ENCODE data around the gene PPIL6. TPM values are rescaled to one million over a fixed set of nuclear protein-coding genes. Genes with fewer than 3 reads are reported as not detected.

Gene PPIL6
- polyA plus RNA-seq, 1 of the 3 experiments (the other 2 are of a cell fraction), result 1.1 TPM

DNA sequence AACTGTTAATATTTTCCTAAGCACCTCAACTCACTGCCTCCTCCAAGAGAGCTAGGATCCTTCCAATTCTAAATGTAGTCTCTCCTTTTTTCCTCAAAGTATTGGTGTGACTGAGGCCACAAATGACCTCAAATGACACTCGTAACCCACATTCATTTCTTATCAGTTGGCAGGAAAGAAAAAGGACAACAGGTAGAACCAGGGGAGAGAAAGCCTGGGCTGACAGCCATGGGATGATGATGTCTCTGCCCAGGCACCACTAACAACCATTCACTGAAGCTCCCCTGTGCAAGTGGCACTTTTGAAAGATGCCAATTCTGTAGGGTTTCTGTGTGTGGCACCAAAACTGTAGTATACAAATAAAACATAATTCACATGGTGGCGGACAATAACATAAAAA, 35.2 kb upstream of the PPIL6 start:
- WGBS (ENCODE audit: low lambda C conversion rate), result 97% methylated on average over 2 of the region's 2 CpGs
- Histone ChIP-seq H3K4me1 (ENCODE audit: control insufficient read depth in 1 of 2, insufficient read depth in 2 of 2, low read depth in 1 of 2, low read length in 1 of 2) (peaks cover 0 to 8% of the 10 kb centered on the region in 2 experiments; a peak in 3 of 4 replicates), H3K36me3 (replicated peaks in 1 of 2; ENCODE audit: control insufficient read depth in 1 of 2, insufficient read depth in 2 of 2, low read length in 1 of 2) (peaks cover 37 to 52% of the 10 kb centered on the region in 2 experiments), H3K27ac (ENCODE audit: low read depth in 2 of 2, low read length in 1 of 2) (no peak overlapping the region), H3K9me2 (no peaks in the 10 kb centered on the region), H3K4me3 (ENCODE audit: low read depth in 2 of 2, low read length in 1 of 2) (no peak overlapping the region), H3K79me2 (ENCODE audit: insufficient read depth) (peaks cover 45% of the 10 kb centered on the region), H3K9me3 (no peaks in the 10 kb centered on the region), H4K20me1 (ENCODE audit: insufficient read depth) (peaks cover 12% of the 10 kb centered on the region; the same call in 1 of the 2 replicates), H3K9ac (no peak overlapping the region), H3K4me2 (no peak overlapping the region), H3F3A (replicated peaks; ENCODE audit: insufficient read depth) (no peaks in the 10 kb centered on the region), H2AFZ (ENCODE audit: low read depth) (no peak overlapping the region), H3K27me3 (ENCODE audit: insufficient read depth) (no peaks in the 10 kb centered on the region)
- ChIA-PET CTCF (interaction anchor here (1.1 kb wide), 1 partner anchor 35 kb away, joined by 4 read pairs; the partner anchor contains the start of genes PPIL6 and SMPD2), POLR2A (no interaction called here)
- DNase-seq, result no peak
- TF ChIP-seq, protein P1, sequence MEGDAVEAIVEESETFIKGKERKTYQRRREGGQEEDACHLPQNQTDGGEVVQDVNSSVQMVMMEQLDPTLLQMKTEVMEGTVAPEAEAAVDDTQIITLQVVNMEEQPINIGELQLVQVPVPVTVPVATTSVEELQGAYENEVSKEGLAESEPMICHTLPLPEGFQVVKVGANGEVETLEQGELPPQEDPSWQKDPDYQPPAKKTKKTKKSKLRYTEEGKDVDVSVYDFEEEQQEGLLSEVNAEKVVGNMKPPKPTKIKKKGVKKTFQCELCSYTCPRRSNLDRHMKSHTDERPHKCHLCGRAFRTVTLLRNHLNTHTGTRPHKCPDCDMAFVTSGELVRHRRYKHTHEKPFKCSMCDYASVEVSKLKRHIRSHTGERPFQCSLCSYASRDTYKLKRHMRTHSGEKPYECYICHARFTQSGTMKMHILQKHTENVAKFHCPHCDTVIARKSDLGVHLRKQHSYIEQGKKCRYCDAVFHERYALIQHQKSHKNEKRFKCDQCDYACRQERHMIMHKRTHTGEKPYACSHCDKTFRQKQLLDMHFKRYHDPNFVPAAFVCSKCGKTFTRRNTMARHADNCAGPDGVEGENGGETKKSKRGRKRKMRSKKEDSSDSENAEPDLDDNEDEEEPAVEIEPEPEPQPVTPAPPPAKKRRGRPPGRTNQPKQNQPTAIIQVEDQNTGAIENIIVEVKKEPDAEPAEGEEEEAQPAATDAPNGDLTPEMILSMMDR (IDR thresholded peaks at IDR 0.05), result no peak
- TF ChIP-seq FOSL2 (IDR thresholded peaks at IDR 0.05; ENCODE audit: borderline replicate concordance, low read depth), result no peak
- TF ChIP-seq POLR2AphosphoS5 (IDR thresholded peaks at IDR 0.05; ENCODE audit: low read depth, low read length), result no peak
- TF ChIP-seq, protein P2, sequence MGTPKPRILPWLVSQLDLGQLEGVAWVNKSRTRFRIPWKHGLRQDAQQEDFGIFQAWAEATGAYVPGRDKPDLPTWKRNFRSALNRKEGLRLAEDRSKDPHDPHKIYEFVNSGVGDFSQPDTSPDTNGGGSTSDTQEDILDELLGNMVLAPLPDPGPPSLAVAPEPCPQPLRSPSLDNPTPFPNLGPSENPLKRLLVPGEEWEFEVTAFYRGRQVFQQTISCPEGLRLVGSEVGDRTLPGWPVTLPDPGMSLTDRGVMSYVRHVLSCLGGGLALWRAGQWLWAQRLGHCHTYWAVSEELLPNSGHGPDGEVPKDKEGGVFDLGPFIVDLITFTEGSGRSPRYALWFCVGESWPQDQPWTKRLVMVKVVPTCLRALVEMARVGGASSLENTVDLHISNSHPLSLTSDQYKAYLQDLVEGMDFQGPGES (IDR thresholded peaks at IDR 0.05; ENCODE audit: low read depth, low read length), result no peak
- TF ChIP-seq FOXJ3 (CRISPR knock-in tag; IDR thresholded peaks at IDR 0.05), result no peak
- TF ChIP-seq RFX5 (IDR thresholded peaks at IDR 0.05; ENCODE audit: low read length), result no peak
- no peak for TF ChIP-seq SMC3 (IDR thresholded peaks at IDR 0.05; ENCODE audit: low read depth, low read length)
- TF ChIP-seq SIN3A (IDR thresholded peaks at IDR 0.05; ENCODE audit: borderline replicate concordance, low read depth, low read length), result no peak
- TF ChIP-seq, protein P3, sequence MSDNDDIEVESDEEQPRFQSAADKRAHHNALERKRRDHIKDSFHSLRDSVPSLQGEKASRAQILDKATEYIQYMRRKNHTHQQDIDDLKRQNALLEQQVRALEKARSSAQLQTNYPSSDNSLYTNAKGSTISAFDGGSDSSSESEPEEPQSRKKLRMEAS (IDR thresholded peaks at IDR 0.05; ENCODE audit: low read depth), result no peak
- no peak for TF ChIP-seq TEAD4 (IDR thresholded peaks at IDR 0.05; ENCODE audit: borderline replicate concordance, insufficient read depth)
- no peak for TF ChIP-seq TAF1 (IDR thresholded peaks at IDR 0.05; ENCODE audit: borderline replicate concordance, low read depth, low read length)

DNA sequence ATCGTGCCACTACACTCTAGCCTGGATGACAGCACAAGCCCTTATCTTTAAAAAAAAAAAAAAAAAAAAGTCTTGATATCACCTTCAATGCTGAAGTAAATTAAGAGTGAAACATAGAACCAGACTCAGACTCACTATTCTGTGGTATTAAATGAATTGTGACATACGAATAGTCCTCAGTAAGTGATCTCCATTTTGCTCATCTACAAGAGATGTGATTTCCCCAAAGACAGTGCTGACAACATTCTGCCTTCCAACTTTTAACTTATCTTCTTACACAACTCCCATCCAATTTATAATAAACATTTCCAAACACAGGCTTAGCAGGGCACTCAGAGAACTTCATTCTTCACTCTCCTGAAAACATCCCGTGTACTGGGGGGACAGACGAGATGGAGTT, 34.6 kb upstream of the PPIL6 start:
- H3K4me2 ChIP-seq, result no peak overlapping the region
- H3K27ac ChIP-seq (ENCODE audit: low read depth in 2 of 2, low read length in 1 of 2), result no peak overlapping the region
- TF ChIP-seq, protein P4, sequence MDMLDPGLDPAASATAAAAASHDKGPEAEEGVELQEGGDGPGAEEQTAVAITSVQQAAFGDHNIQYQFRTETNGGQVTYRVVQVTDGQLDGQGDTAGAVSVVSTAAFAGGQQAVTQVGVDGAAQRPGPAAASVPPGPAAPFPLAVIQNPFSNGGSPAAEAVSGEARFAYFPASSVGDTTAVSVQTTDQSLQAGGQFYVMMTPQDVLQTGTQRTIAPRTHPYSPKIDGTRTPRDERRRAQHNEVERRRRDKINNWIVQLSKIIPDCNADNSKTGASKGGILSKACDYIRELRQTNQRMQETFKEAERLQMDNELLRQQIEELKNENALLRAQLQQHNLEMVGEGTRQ (IDR thresholded peaks at IDR 0.05; ENCODE audit: borderline replicate concordance, low read depth, low read length), result no peak
- TF ChIP-seq, protein P3 (IDR thresholded peaks at IDR 0.05; ENCODE audit: low read depth), result no peak
- TF ChIP-seq POLR2AphosphoS5 (IDR thresholded peaks at IDR 0.05; ENCODE audit: low read depth, low read length) (no peak), GATA2 (CRISPR knock-in tag; IDR thresholded peaks at IDR 0.05) (no peak), ELF1 (IDR thresholded peaks at IDR 0.05) (no peak), JUND (IDR thresholded peaks at IDR 0.05) (no peak)
- WGBS (ENCODE audit: low lambda C conversion rate), result 95% methylated on average over 4 of the region's 4 CpGs
- no peak overlapping the region for H3K4me3 ChIP-seq (ENCODE audit: low read depth in 2 of 2, low read length in 1 of 2)
- peaks cover 0 to 3% of the 10 kb centered on the region in 2 experiments; a peak in 2 of 4 replicates for H3K4me1 ChIP-seq (ENCODE audit: control insufficient read depth in 1 of 2, insufficient read depth in 2 of 2, low read depth in 1 of 2, low read length in 1 of 2)
- peaks cover 12% of the 10 kb centered on the region; the same call in 1 of the 2 replicates for H4K20me1 ChIP-seq (ENCODE audit: insufficient read depth)
- peaks cover 31 to 51% of the 10 kb centered on the region in 2 experiments for H3K36me3 ChIP-seq (replicated peaks in 1 of 2; ENCODE audit: control insufficient read depth in 1 of 2, insufficient read depth in 2 of 2, low read length in 1 of 2)
- no peaks in the 10 kb centered on the region for H3K27me3 ChIP-seq (ENCODE audit: insufficient read depth)
- CTCF ChIA-PET, result interaction anchor here (1.1 kb wide), 1 partner anchor 34 kb away, joined by 4 read pairs; the partner anchor contains the start of genes PPIL6 and SMPD2
- no peaks in the 10 kb centered on the region for H3K9me2 ChIP-seq
- no peaks in the 10 kb centered on the region for H3K9me3 ChIP-seq
- H2AFZ ChIP-seq (ENCODE audit: low read depth), result no peak overlapping the region
- H3K9ac ChIP-seq, result no peak overlapping the region
- H3K79me2 ChIP-seq (ENCODE audit: insufficient read depth), result peaks cover 39% of the 10 kb centered on the region
- DNase-seq, result no peak
- H3F3A ChIP-seq (replicated peaks; ENCODE audit: insufficient read depth), result no peaks in the 10 kb centered on the region
- POLR2A ChIA-PET, result no interaction called here
